WTC11 (cell line): ENCODE results near the gene ADAMTS7. TPM values are rescaled to one million over a fixed set of nuclear protein-coding genes. Genes with fewer than 3 reads are reported as not detected.
A peak's percentile ranks its signal among the peaks of the same experiment; 100 is the strongest.

Experiments
- ATAC-seq: fragments of 200-7000 bp; cut with Tn5 transposase; 2 replicates; pipeline ENCODE4 v1.10.0; 2021; ENCODE audit warnings: mild to moderate bottlenecking, moderate library complexity
- Bru-seq: library from RNA; stranded (reverse); fragments of 400-500 nt; gene quantifications from one replicate; lab custom pipeline; 2021; lab: Mats Ljungman, UMichigan
- CTCF ChIA-PET: fragments of 300-600 bp; sonication (Branson Sonifier 250); formaldehyde crosslinking; loops from one replicate; lab custom pipeline; 2021; ENCODE audit warnings: antibody characterized with exemption; lab: Charles Lee
- POLR2A ChIA-PET: fragments of 350-600 bp; sonication (Branson Sonifier 250); formaldehyde crosslinking; loops from one replicate; lab custom pipeline; 2021; ENCODE audit warnings: antibody characterized with exemption; lab: Charles Lee
- DNase-seq: peaks from one replicate; pipeline ENCODE4 v3.0.0; 2021; ENCODE audit warnings: low spot score
- H3K27ac Mint-ChIP-seq: 2 replicates; pipeline ENCODE4 v1.8.0; 2021; ENCODE audit warnings: mixed read lengths
- H3K27me3 Mint-ChIP-seq: 2 replicates; pipeline ENCODE4 v1.8.0; 2021; ENCODE audit warnings: low read depth, mild to moderate bottlenecking, moderate library complexity, mixed read lengths
- H3K36me3 Mint-ChIP-seq: 2 replicates; pipeline ENCODE4 v1.8.0; 2021; ENCODE audit warnings: mixed read lengths
- H3K4me1 Mint-ChIP-seq: 2 replicates; pipeline ENCODE4 v1.8.0; 2022; ENCODE audit warnings: mixed read lengths
- H3K4me3 Mint-ChIP-seq: 2 replicates; pipeline ENCODE4 v1.8.0; 2021; ENCODE audit warnings: mild to moderate bottlenecking, moderate library complexity, mixed read lengths
- H3K9me3 Mint-ChIP-seq: 2 replicates; pipeline ENCODE4 v1.8.0; 2021; ENCODE audit warnings: mixed read lengths
- AFF4 ChIP-seq: sonication (generic); formaldehyde crosslinking; IDR thresholded peaks from 2 replicates; pipeline ENCODE4 v1.8.1; 2023; ENCODE audit warnings: mild to moderate bottlenecking, missing genetic modification reagents, borderline replicate concordance
- CREM ChIP-seq: sonication (generic); formaldehyde crosslinking; IDR thresholded peaks from 2 replicates; pipeline ENCODE4 v1.8.1; 2022; ENCODE audit warnings: mild to moderate bottlenecking, missing genetic modification reagents, moderate library complexity
- CTCF ChIP-seq: fragments of 200-600 bp; IDR thresholded peaks from 2 replicates; pipeline ENCODE4 v1.8.0; 2022; ENCODE audit warnings: antibody characterized with exemption
- EMX1 ChIP-seq: fragments of 250-450 bp; sonication (Bioruptor Pico); IDR thresholded peaks from 2 replicates; pipeline ENCODE4 v1.8.0; 2021; ENCODE audit warnings: mild to moderate bottlenecking
- GTF2I ChIP-seq: fragments of 250-450 bp; sonication (Bioruptor Pico); conservative IDR thresholded peaks from 2 replicates; pipeline ENCODE4 v1.4.0; 2021; ENCODE audit warnings: mild to moderate bottlenecking
- HMGA2 ChIP-seq: fragments of 250-450 bp; sonication (Bioruptor Pico); IDR thresholded peaks from 2 replicates; pipeline ENCODE4 v1.4.0; 2021; ENCODE audit warnings: mild to moderate bottlenecking, moderate library complexity
- OVOL2 ChIP-seq: fragments of 250-450 bp; sonication (Bioruptor Pico); IDR thresholded peaks from 2 replicates; pipeline ENCODE4 v1.9.0; 2021; ENCODE audit warnings: mild to moderate bottlenecking, borderline replicate concordance
- USF1 ChIP-seq: sonication (generic); formaldehyde crosslinking; IDR thresholded peaks from 2 replicates; pipeline ENCODE4 v1.8.0; 2022; ENCODE audit warnings: mild to moderate bottlenecking, missing genetic modification reagents
- ZNF512 ChIP-seq: sonication (generic); formaldehyde crosslinking; IDR thresholded peaks from 2 replicates; pipeline ENCODE4 v1.8.1; 2022; ENCODE audit warnings: missing genetic modification reagents, borderline replicate concordance
- long read RNA-seq, 3 experiments: library from RNA in 1 of 3; library from capped mRNA in 1 of 3; library from polyadenylated mRNA in 1 of 3; unstranded in 2 of 3; stranded (forward) in 1 of 3; transcript quantifications; one replicate each; pipeline ENCODE4 v2.0.0, GENCODE V29; 2021
- total RNA-seq: library from RNA; stranded (reverse); gene quantifications from 3 replicates; pipeline ENCODE4 v1.2.3, GENCODE V29; 2021
- TF ChIP-seq, protein P1 (sequence below): sonication (generic); formaldehyde crosslinking; IDR thresholded peaks from 2 replicates; pipeline ENCODE4 v1.8.0; 2022; ENCODE audit warnings: missing genetic modification reagents
- TF ChIP-seq, protein P2 (sequence below): sonication (generic); formaldehyde crosslinking; IDR thresholded peaks from 2 replicates; pipeline ENCODE4 v1.8.0; 2022; ENCODE audit warnings: mild to moderate bottlenecking, missing genetic modification reagents
- TF ChIP-seq, protein P3 (sequence below): sonication (generic); formaldehyde crosslinking; IDR thresholded peaks from 2 replicates; pipeline ENCODE4 v1.8.1; 2022; ENCODE audit warnings: low read depth, missing genetic modification reagents, borderline replicate concordance

The ADAMTS7 gene, protein sequence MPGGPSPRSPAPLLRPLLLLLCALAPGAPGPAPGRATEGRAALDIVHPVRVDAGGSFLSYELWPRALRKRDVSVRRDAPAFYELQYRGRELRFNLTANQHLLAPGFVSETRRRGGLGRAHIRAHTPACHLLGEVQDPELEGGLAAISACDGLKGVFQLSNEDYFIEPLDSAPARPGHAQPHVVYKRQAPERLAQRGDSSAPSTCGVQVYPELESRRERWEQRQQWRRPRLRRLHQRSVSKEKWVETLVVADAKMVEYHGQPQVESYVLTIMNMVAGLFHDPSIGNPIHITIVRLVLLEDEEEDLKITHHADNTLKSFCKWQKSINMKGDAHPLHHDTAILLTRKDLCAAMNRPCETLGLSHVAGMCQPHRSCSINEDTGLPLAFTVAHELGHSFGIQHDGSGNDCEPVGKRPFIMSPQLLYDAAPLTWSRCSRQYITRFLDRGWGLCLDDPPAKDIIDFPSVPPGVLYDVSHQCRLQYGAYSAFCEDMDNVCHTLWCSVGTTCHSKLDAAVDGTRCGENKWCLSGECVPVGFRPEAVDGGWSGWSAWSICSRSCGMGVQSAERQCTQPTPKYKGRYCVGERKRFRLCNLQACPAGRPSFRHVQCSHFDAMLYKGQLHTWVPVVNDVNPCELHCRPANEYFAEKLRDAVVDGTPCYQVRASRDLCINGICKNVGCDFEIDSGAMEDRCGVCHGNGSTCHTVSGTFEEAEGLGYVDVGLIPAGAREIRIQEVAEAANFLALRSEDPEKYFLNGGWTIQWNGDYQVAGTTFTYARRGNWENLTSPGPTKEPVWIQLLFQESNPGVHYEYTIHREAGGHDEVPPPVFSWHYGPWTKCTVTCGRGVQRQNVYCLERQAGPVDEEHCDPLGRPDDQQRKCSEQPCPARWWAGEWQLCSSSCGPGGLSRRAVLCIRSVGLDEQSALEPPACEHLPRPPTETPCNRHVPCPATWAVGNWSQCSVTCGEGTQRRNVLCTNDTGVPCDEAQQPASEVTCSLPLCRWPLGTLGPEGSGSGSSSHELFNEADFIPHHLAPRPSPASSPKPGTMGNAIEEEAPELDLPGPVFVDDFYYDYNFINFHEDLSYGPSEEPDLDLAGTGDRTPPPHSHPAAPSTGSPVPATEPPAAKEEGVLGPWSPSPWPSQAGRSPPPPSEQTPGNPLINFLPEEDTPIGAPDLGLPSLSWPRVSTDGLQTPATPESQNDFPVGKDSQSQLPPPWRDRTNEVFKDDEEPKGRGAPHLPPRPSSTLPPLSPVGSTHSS (N-terminal part only)
- total RNA-seq: 66.5 to 70.3 TPM (median 67.1 TPM) in 3 replicates
- percentile 67 among the genes with signal in this experiment for Bru-seq, nascent RNA
- long read RNA-seq, experiment 1, full-length matches to known transcripts: 25 of 89 reads
- long read RNA-seq, experiment 1, partial matches to known transcripts: 32 of 89 reads
- long read RNA-seq, experiment 1, other reads (novel, unspliced or antisense): 32 of 89 reads
- long read RNA-seq, experiment 2, partial matches to known transcripts: 32 of 70 reads
- long read RNA-seq, experiment 2, other reads (novel, unspliced or antisense): 38 of 70 reads
- long read RNA-seq, experiment 3: 0 reads

DNA sequence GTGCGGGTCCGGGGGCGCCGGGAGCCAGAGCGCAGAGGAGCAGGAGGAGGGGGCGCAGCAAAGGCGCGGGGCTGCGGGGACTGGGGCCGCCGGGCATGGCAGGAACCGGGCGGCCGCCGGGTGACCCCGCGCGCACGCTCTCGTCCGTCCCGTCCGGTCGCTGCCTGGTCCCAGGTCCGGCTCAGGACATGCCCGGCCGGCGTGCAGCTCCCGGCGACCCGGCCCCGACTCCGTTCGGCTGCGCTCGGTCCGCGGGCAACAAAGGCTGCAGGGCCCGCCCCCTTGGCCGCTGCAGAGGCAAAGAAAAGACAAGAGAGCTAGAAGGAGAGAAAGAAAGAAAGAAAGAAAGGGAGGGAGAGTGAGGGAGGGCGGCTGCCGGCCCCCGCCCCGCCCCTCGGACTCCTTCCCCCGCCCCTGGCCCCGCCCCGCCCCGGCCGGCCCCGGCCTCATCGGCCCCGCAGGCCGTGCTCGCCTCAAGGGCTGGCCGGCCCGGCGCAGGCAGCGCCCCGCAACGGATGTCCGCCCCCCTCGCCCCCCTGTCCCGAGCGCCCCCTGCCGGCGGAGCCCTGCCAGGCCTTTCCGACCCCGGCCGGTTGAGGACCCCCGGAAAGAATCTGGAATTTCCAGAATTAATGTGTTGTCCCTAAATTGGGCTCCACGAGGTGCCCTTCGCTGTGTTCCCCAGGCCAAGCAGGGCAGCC is at the start of gene ADAMTS7:
Gene ADAMTS7, minus strand, starts transcription at position 341 of the 701 bp plus-strand sequence. Its CDS starts 244 bp downstream, at position 97.
- Mint-ChIP-seq H3K9me3 (no peaks in the 10 kb centered on the region), H3K4me3 (peak within 1 kb of the TSS; percentile 78), H3K27me3 (peaks cover 14% of the 10 kb centered on the region), H3K36me3 (no peaks in the 10 kb centered on the region), H3K4me1 (peaks cover 30% of the 10 kb centered on the region), H3K27ac (0 out of 2 replicates have a peak within 1 kb of the TSS, but pooled peaks have one; percentile 2)
- ChIA-PET POLR2A (interaction anchor here (0.5 to 1.9 kb wide), 7 partner anchors 48 to 295 kb away, joined by 3 to 13 read pairs (median 4); partner anchors contain the start of genes CHRNA5, MORF4L1 and PSMA4), CTCF (interaction anchor here (0.5 to 3.6 kb wide), 39 partner anchors 9 to 512 kb away, joined by 3 to 26 read pairs (median 4); partner anchors contain the start of genes CHRNA5, CTSH, MORF4L1 and SKIC8)
- peak; percentile 85 for ATAC-seq
- TF ChIP-seq, protein P1, sequence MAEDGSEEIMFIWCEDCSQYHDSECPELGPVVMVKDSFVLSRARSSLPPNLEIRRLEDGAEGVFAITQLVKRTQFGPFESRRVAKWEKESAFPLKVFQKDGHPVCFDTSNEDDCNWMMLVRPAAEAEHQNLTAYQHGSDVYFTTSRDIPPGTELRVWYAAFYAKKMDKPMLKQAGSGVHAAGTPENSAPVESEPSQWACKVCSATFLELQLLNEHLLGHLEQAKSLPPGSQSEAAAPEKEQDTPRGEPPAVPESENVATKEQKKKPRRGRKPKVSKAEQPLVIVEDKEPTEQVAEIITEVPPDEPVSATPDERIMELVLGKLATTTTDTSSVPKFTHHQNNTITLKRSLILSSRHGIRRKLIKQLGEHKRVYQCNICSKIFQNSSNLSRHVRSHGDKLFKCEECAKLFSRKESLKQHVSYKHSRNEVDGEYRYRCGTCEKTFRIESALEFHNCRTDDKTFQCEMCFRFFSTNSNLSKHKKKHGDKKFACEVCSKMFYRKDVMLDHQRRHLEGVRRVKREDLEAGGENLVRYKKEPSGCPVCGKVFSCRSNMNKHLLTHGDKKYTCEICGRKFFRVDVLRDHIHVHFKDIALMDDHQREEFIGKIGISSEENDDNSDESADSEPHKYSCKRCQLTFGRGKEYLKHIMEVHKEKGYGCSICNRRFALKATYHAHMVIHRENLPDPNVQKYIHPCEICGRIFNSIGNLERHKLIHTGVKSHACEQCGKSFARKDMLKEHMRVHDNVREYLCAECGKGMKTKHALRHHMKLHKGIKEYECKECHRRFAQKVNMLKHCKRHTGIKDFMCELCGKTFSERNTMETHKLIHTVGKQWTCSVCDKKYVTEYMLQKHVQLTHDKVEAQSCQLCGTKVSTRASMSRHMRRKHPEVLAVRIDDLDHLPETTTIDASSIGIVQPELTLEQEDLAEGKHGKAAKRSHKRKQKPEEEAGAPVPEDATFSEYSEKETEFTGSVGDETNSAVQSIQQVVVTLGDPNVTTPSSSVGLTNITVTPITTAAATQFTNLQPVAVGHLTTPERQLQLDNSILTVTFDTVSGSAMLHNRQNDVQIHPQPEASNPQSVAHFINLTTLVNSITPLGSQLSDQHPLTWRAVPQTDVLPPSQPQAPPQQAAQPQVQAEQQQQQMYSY (CRISPR knock-in tag): peak; percentile 73
- TF ChIP-seq USF1 (CRISPR knock-in tag) (no peak), HMGA2 (no peak), CREM (CRISPR knock-in tag) (0 out of 2 replicates have a peak, but pooled peaks have one; percentile 13), AFF4 (no peak), CTCF (peak; percentile 82), EMX1 (no peak), ZNF512 (no peak), GTF2I (CRISPR knock-in tag) (no peak), OVOL2 (CRISPR knock-in tag) (no peak)
- TF ChIP-seq, protein P2, sequence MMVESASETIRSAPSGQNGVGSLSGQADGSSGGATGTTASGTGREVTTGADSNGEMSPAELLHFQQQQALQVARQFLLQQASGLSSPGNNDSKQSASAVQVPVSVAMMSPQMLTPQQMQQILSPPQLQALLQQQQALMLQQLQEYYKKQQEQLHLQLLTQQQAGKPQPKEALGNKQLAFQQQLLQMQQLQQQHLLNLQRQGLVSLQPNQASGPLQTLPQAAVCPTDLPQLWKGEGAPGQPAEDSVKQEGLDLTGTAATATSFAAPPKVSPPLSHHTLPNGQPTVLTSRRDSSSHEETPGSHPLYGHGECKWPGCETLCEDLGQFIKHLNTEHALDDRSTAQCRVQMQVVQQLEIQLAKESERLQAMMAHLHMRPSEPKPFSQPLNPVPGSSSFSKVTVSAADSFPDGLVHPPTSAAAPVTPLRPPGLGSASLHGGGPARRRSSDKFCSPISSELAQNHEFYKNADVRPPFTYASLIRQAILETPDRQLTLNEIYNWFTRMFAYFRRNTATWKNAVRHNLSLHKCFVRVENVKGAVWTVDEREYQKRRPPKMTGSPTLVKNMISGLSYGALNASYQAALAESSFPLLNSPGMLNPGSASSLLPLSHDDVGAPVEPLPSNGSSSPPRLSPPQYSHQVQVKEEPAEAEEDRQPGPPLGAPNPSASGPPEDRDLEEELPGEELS (CRISPR knock-in tag): peak; percentile 24; the same call in 1 of the 2 replicates
- TF ChIP-seq, protein P3, sequence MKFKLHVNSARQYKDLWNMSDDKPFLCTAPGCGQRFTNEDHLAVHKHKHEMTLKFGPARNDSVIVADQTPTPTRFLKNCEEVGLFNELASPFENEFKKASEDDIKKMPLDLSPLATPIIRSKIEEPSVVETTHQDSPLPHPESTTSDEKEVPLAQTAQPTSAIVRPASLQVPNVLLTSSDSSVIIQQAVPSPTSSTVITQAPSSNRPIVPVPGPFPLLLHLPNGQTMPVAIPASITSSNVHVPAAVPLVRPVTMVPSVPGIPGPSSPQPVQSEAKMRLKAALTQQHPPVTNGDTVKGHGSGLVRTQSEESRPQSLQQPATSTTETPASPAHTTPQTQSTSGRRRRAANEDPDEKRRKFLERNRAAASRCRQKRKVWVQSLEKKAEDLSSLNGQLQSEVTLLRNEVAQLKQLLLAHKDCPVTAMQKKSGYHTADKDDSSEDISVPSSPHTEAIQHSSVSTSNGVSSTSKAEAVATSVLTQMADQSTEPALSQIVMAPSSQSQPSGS: no peak
- DNase-seq: peak; percentile 88
